Nucleus accumbens (tissue), 56 donors: ENCODE measurements around the gene AGBL1.
A peak's percentile ranks its signal among the peaks of the same experiment; 100 is the strongest.
"Not testable (repeated sequence)": the region's sequence is repeated elsewhere in the genome, so short reads cannot be mapped to it uniquely, and the experiment has no call there.

ENCODE experiments used
- DNase-seq, 56 donors: peaks; one replicate each; lab custom pipeline; 2025; lab: John Stamatoyannopoulos, UW

The AGBL1 gene

GRCh38 chr15:86964271-86964670 is 884.6 kb downstream of the AGBL1 start:
- no peak for DNase-seq

- no peak for DNase-seq
Observed at GRCh38 chr15:86968244-86968643, 888.6 kb downstream of the AGBL1 start.

GRCh38 chr15:86969364-86969763 is 889.7 kb downstream of the AGBL1 start:
- DNase-seq: no peak

GRCh38 chr15:86973284-86973844 is 893.7 kb downstream of the AGBL1 start:
- no peak for DNase-seq

- DNase-seq: no peak
Observed at GRCh38 chr15:86988033-86988432, 908.4 kb downstream of the AGBL1 start.

GRCh38 chr15:87021751-87022150 is 942.1 kb downstream of the AGBL1 start:
- DNase-seq: no peak

- DNase-seq: no peak
Observed at GRCh38 chr15:87031540-87032230, 952.0 kb downstream of the AGBL1 start.

GRCh38 chr15:87032295-87032694 is 952.6 kb downstream of the AGBL1 start:
- DNase-seq: no peak

- peak in 1 of 56 donors; percentile 0 for DNase-seq
Observed at GRCh38 chr15:87033056-87033455, 953.4 kb downstream of the AGBL1 start.

- DNase-seq: no peak
Observed at GRCh38 chr15:87034886-87035285, 955.2 kb downstream of the AGBL1 start.

- no peak for DNase-seq
Observed at GRCh38 chr15:87038404-87038803, 958.7 kb downstream of the AGBL1 start.

GRCh38 chr15:87042619-87043018 is 962.9 kb downstream of the AGBL1 start:
- DNase-seq: not testable (repeated sequence)

GRCh38 chr15:87045746-87046145 is 966.1 kb downstream of the AGBL1 start:
- no peak for DNase-seq

- DNase-seq: no peak
Observed at GRCh38 chr15:87047203-87047965, 967.7 kb downstream of the AGBL1 start.
